Right lobe of liver (tissue), 6 donors: ENCODE measurements around the gene C13orf46. TPM values are rescaled to one million over a fixed set of nuclear protein-coding genes. Genes with fewer than 3 reads are reported as not detected.

Experiments used
- ATAC-seq, 4 donors: fragments of 200-7000 bp; cut with Tn5 transposase; one replicate each; pipeline ENCODE4 v1.9.1; 2020; ENCODE audit warnings: mild to moderate bottlenecking in 4 of 4, moderate library complexity in 4 of 4
- DNase-seq, 3 donors: peaks; one replicate each; pipeline ENCODE4 v3.0.0-alpha.2; 2020
- H3K27ac ChIP-seq, 3 donors: fragments of 200-600 bp; one replicate each; pipeline ENCODE4 v1.8.0; 2022
- H3K27me3 ChIP-seq, 2 donors: fragments of 200-600 bp; one replicate each; pipeline ENCODE4 v1.8.0; 2022
- H3K36me3 ChIP-seq, 4 donors: fragments of 200-600 bp; sonication (generic) in 1 of 4; one replicate each; pipeline versions ENCODE4 v1.5.1 to v1.8.0; 2017 to 2022; ENCODE audit warnings: control low read depth in 1 of 4
- H3K4me1 ChIP-seq, 4 donors: fragments of 200-600 bp; sonication (generic) in 1 of 4; one replicate each; pipeline versions ENCODE4 v1.5.1 to v1.8.0; 2017 to 2022; ENCODE audit warnings: control low read depth in 1 of 4
- H3K4me3 ChIP-seq, 3 donors: fragments of 200-600 bp; one replicate each; pipeline ENCODE4 v1.8.0; 2022
- H3K9me3 ChIP-seq, 4 donors: fragments of 200-600 bp; sonication (generic) in 1 of 4; one replicate each; pipeline versions ENCODE4 v1.5.1 to v1.8.0; 2017 to 2022; ENCODE audit warnings: control low read depth in 1 of 4
- CTCF ChIP-seq, 4 donors: fragments of 200-600 bp in 3 of 4; fragments of 450-650 bp in 1 of 4; IDR thresholded peaks; one replicate each; pipeline versions ENCODE4 v1.5.1 to v1.8.0; 2016 to 2022; ENCODE audit warnings: antibody characterized with exemption in 4 of 4, mild to moderate bottlenecking in 2 of 4
- POLR2A ChIP-seq: fragments of 450-650 bp; IDR thresholded peaks from one replicate; pipeline ENCODE4 v1.6.1; 2017; ENCODE audit warnings: antibody characterized with exemption, mild to moderate bottlenecking
- WGBS: methylation state at CpG from one replicate; pipeline ENCODE4 v1.1.6; 2018; ENCODE audit warnings: low coverage, low lambda C conversion rate; ENCODE audit not compliant: insufficient coverage; ENCODE audit errors: missing lambda C conversion rate; 5-methylcytosine and 5-hydroxymethylcytosine counted together
- intact Hi-C, 2 donors: fragments of 100-400 bp; cut with DNase I; formaldehyde crosslinking; loops; one replicate each; pipeline versions ENCODE4 v1.11.2 to v1.14.1; 2022
- total RNA-seq, 6 experiments: library from RNA; depleted of rRNA in 2 of 6; stranded (reverse); fragments of >200 nt in 2 of 6; fragmentation: NEBNext Ultra II Directional in 3 of 6; extraction: Animal tissue kit (Norgen Biotek cat#: 25700) in 3 of 6; gene quantifications; one replicate each; pipeline versions ENCODE4 v1.1.0 to v1.2.4, GENCODE V29; 2016 to 2023
- donor health status: DM: no; HTN: yes; CAD: no.
- donor health status: DM: no; HTN: no; CAD: no.
- donor health status: DM: no; HTN: no; CAD: no.
- donor health status: DM: no; HTN: yes; CAD: no.
- donor health status: DM: no; HTN: yes; CAD: no.

Gene C13orf46
- total RNA-seq, 6 experiments from 2014 or later: 0.04 to 1.1 (median 0.60) TPM

GRCh38 chr13:113965383-113965874 lies 8.4 kb downstream of the C13orf46 start:
- WGBS: 97% methylated on average over 2 of the region's 2 CpGs
- Histone ChIP-seq H3K27ac (no peak overlapping the region), H3K36me3 (no peaks in the 10 kb centered on the region), H3K4me3 (no peak overlapping the region), H3K4me1 (peaks cover 0 to 6% (median under 1%) of the 10 kb centered on the region in 4 donors), H3K27me3 (no peaks in the 10 kb centered on the region), H3K9me3 (no peaks in the 10 kb centered on the region)
- intact Hi-C loops: no loop called here
- DNase-seq (no peak), ATAC-seq (no peak)
- TF ChIP-seq CTCF (IDR thresholded peaks at IDR 0.05) (no peak), POLR2A (no peak)

- DNase-seq (peak; percentile 8 to 28 (median 26)), ATAC-seq (peak in 1 of 4 donors; percentile 13)
- Histone ChIP-seq H3K27me3 (no peaks in the 10 kb centered on the region), H3K36me3 (no peaks in the 10 kb centered on the region), H3K27ac (no peak overlapping the region), H3K4me1 (no peaks in the 10 kb centered on the region), H3K9me3 (no peaks in the 10 kb centered on the region), H3K4me3 (no peak overlapping the region)
- TF ChIP-seq CTCF (IDR thresholded peaks at IDR 0.05) (no peak), POLR2A (no peak)
- WGBS: 77% methylated on average over 3 of the region's 21 CpGs
- intact Hi-C loops: no loop called here
These were observed 9.5 kb downstream of the C13orf46 start for GRCh38 chr13:113964251-113964995.

GRCh38 chr13:113963376-113963775 lies 10.5 kb downstream of the C13orf46 start:
- Histone ChIP-seq H3K9me3 (no peaks in the 10 kb centered on the region), H3K4me1 (no peaks in the 10 kb centered on the region), H3K27ac (no peak overlapping the region), H3K4me3 (no peak overlapping the region), H3K36me3 (no peaks in the 10 kb centered on the region), H3K27me3 (no peaks in the 10 kb centered on the region)
- WGBS: 84% methylated on average over 15 of the region's 16 CpGs
- intact Hi-C loops: no loop called here
- ATAC-seq (no peak), DNase-seq (peak; percentile 8 to 39 (median 27))
- no peak for TF ChIP-seq POLR2A
- no peak for TF ChIP-seq CTCF (IDR thresholded peaks at IDR 0.05)

- no peak for TF ChIP-seq POLR2A
- no peak for TF ChIP-seq CTCF (IDR thresholded peaks at IDR 0.05)
- Histone ChIP-seq H3K27me3 (no peaks in the 10 kb centered on the region), H3K4me3 (no peak overlapping the region), H3K27ac (no peak overlapping the region), H3K9me3 (no peaks in the 10 kb centered on the region), H3K4me1 (no peaks in the 10 kb centered on the region), H3K36me3 (no peaks in the 10 kb centered on the region)
- DNase-seq: peak; percentile 8 to 34 (median 20)
- WGBS: 68% methylated on average over 7 of the region's 17 CpGs
- intact Hi-C loops: no loop called here
- ATAC-seq: no peak
These were observed 10.9 kb downstream of the C13orf46 start for GRCh38 chr13:113962975-113963374.
